ENCODE results near the gene BRINP3. TPM values are rescaled to one million over a fixed set of nuclear protein-coding genes. Genes with fewer than 3 reads are reported as not detected.

Gene BRINP3
- total and polyA plus RNA-seq, 2 of the 13 experiments (the other 11 are each of a cell fraction or from before 2014, with no cell fraction given): not detected

DNA sequence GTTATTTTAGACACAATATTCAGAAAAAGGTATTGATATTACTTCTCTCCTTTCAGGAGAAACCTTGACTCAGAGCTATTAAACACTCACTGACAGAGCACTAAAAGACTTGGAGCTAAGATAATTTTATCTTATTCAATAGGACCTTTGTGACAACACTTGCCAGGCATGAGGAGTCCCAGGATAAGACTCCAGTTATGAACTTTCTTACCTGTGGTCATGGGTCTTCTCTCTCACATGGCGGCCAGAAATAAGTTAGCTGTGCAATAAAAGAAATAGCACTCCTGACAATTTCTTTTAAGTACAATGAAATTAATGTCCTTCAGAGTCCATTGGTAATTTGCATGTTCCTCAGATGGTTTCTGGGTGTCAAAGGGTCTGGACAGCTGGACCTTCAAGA is 382.1 kb downstream of the BRINP3 start:
- FAIRE-seq: no peak

More for the DNA sequence above, 382.1 kb downstream of the BRINP3 start:
- Histone ChIP-seq H3K79me2 (ENCODE audit: insufficient read depth, low read length) (no peaks in the 10 kb centered on the region), H3K27ac (ENCODE audit: extremely low read length, insufficient read depth, low read length) (no peak overlapping the region), H3K4me2 (ENCODE audit: low read depth, low read length) (no peak overlapping the region), H3K4me1 (ENCODE audit: insufficient read depth, low read length) (peaks cover 11% of the 10 kb centered on the region), H3K4me3 (replicated peaks in 1 of 3; ENCODE audit: insufficient read depth in 1 of 3, low read depth in 2 of 3, low read length in 3 of 3) (no peak overlapping the region), H2AFZ (ENCODE audit: low read length) (no peak overlapping the region), H3K27me3 (ENCODE audit: control insufficient read depth in 1 of 2, insufficient read depth in 2 of 2, low read length in 2 of 2) (no peaks in the 10 kb centered on the region), H3K9me3 (ENCODE audit: low read length) (no peaks in the 10 kb centered on the region), H4K20me1 (ENCODE audit: insufficient read depth, low read length) (no peaks in the 10 kb centered on the region), H3K9ac (ENCODE audit: insufficient read depth, low read depth, low read length) (no peak overlapping the region), H3K36me3 (replicated peaks in 1 of 2; ENCODE audit: control insufficient read depth in 1 of 2, insufficient read depth in 2 of 2, low read length in 2 of 2) (no peaks in the 10 kb centered on the region)
- in situ Hi-C loops (cut with HindIII; ENCODE audit: extremely low pct_ligation_motif_present, low pct_unique_long_range_greater_than_20kb) (no loop called here), intact Hi-C loops (cut with micrococcal nuclease; ENCODE audit: unreplicated experiment) (no loop called here)
- WGBS (ENCODE audit: low lambda C conversion rate): 8% methylated on average over 1 of the region's 1 CpG
- ChIA-PET POLR2A (no interaction called here), CTCF (ENCODE audit: low intra/inter-chr PET ratio, low total read pairs) (no interaction called here)
- DNase-seq (ENCODE audit: low spot score) (no peak), ATAC-seq (no peak)
- BruUV-seq (replicated peaks): no TSS peak
- TF ChIP-seq HNRNPK (IDR thresholded peaks at IDR 0.05; ENCODE audit: low read depth, low read length, poor library complexity, severe bottlenecking): no peak
- TF ChIP-seq ZNF530 (CRISPR knock-in tag; IDR thresholded peaks at IDR 0.05; ENCODE audit: low read depth): no peak
- TF ChIP-seq, protein P1, sequence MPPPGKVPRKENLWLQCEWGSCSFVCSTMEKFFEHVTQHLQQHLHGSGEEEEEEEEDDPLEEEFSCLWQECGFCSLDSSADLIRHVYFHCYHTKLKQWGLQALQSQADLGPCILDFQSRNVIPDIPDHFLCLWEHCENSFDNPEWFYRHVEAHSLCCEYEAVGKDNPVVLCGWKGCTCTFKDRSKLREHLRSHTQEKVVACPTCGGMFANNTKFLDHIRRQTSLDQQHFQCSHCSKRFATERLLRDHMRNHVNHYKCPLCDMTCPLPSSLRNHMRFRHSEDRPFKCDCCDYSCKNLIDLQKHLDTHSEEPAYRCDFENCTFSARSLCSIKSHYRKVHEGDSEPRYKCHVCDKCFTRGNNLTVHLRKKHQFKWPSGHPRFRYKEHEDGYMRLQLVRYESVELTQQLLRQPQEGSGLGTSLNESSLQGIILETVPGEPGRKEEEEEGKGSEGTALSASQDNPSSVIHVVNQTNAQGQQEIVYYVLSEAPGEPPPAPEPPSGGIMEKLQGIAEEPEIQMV (CRISPR knock-in tag; IDR thresholded peaks at IDR 0.05; ENCODE audit: low read depth): no peak
- TF ChIP-seq NFRKB (IDR thresholded peaks at IDR 0.05): no peak
- no peak for TF ChIP-seq NCOA1 (CRISPR knock-in tag; IDR thresholded peaks at IDR 0.05)
- TF ChIP-seq, protein P2, sequence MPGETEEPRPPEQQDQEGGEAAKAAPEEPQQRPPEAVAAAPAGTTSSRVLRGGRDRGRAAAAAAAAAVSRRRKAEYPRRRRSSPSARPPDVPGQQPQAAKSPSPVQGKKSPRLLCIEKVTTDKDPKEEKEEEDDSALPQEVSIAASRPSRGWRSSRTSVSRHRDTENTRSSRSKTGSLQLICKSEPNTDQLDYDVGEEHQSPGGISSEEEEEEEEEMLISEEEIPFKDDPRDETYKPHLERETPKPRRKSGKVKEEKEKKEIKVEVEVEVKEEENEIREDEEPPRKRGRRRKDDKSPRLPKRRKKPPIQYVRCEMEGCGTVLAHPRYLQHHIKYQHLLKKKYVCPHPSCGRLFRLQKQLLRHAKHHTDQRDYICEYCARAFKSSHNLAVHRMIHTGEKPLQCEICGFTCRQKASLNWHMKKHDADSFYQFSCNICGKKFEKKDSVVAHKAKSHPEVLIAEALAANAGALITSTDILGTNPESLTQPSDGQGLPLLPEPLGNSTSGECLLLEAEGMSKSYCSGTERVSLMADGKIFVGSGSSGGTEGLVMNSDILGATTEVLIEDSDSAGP (CRISPR knock-in tag; IDR thresholded peaks at IDR 0.05; ENCODE audit: borderline replicate concordance): no peak
- TF ChIP-seq, protein P3, sequence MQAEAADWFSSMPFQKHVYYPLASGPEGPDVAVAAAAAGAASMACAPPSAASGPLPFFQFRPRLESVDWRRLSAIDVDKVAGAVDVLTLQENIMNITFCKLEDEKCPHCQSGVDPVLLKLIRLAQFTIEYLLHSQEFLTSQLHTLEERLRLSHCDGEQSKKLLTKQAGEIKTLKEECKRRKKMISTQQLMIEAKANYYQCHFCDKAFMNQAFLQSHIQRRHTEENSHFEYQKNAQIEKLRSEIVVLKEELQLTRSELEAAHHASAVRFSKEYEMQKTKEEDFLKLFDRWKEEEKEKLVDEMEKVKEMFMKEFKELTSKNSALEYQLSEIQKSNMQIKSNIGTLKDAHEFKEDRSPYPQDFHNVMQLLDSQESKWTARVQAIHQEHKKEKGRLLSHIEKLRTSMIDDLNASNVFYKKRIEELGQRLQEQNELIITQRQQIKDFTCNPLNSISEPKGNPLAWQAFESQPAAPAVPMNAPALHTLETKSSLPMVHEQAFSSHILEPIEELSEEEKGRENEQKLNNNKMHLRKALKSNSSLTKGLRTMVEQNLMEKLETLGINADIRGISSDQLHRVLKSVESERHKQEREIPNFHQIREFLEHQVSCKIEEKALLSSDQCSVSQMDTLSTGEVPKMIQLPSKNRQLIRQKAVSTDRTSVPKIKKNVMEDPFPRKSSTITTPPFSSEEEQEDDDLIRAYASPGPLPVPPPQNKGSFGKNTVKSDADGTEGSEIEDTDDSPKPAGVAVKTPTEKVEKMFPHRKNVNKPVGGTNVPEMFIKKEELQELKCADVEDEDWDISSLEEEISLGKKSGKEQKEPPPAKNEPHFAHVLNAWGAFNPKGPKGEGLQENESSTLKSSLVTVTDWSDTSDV (CRISPR knock-in tag; IDR thresholded peaks at IDR 0.05): no peak
- no peak for TF ChIP-seq MTA3 (CRISPR knock-in tag; IDR thresholded peaks at IDR 0.05)
- TF ChIP-seq SNAI1 (CRISPR knock-in tag; IDR thresholded peaks at IDR 0.05; ENCODE audit: borderline replicate concordance): no peak
- TF ChIP-seq GABPB1 (CRISPR knock-in tag; IDR thresholded peaks at IDR 0.05): no peak
- TF ChIP-seq NFKBIZ (CRISPR knock-in tag; IDR thresholded peaks at IDR 0.05): no peak
